ENCODE measurements around the gene ZCCHC12. TPM values are rescaled to one million over a fixed set of nuclear protein-coding genes. Genes with fewer than 3 reads are reported as not detected.

ZCCHC12 gene
- total RNA-seq, 2 experiments from 2014 or later, result not detected

- Mint-ChIP-seq H3K27me3 (peaks cover 6% of the 10 kb centered on the region), H3K9me3 (ENCODE audit: low read depth) (no peaks in the 10 kb centered on the region), H3K4me3 (no peak overlapping the region), H3K36me3 (no peaks in the 10 kb centered on the region), H3K4me1 (no peaks in the 10 kb centered on the region), H3K27ac (no peak overlapping the region)
- DNase-seq, result no peak
- CTCF ChIA-PET, result no interaction called here
- ATAC-seq, result no peak
Observed at GRCh38 chrX:118853596-118853995, 30.0 kb downstream of the ZCCHC12 start.

- DNase-seq (no peak), ATAC-seq (no peak)
- peaks cover 4% of the 10 kb centered on the region for H3K27me3 Mint-ChIP-seq
- no peaks in the 10 kb centered on the region for H3K9me3 Mint-ChIP-seq (ENCODE audit: low read depth)
- CTCF ChIA-PET, result no interaction called here
- H3K36me3 Mint-ChIP-seq, result no peaks in the 10 kb centered on the region
- H3K27ac Mint-ChIP-seq, result no peak overlapping the region
- H3K4me3 Mint-ChIP-seq, result no peak overlapping the region
- H3K4me1 Mint-ChIP-seq, result no peaks in the 10 kb centered on the region
Observed at GRCh38 chrX:118855681-118856310, 32.2 kb downstream of the ZCCHC12 start.

GRCh38 chrX:118857006-118857405, 33.4 kb downstream of the ZCCHC12 start:
- H3K27ac Mint-ChIP-seq, result no peak overlapping the region
- peaks cover 4% of the 10 kb centered on the region for H3K27me3 Mint-ChIP-seq
- H3K4me3 Mint-ChIP-seq, result no peak overlapping the region
- H3K36me3 Mint-ChIP-seq, result no peaks in the 10 kb centered on the region
- no peak for DNase-seq
- H3K9me3 Mint-ChIP-seq (ENCODE audit: low read depth), result no peaks in the 10 kb centered on the region
- no peaks in the 10 kb centered on the region for H3K4me1 Mint-ChIP-seq
- no peak for ATAC-seq
- CTCF ChIA-PET, result no interaction called here

- Mint-ChIP-seq H3K4me3 (no peak overlapping the region), H3K27me3 (no peaks in the 10 kb centered on the region), H3K27ac (no peak overlapping the region), H3K36me3 (no peaks in the 10 kb centered on the region), H3K9me3 (ENCODE audit: low read depth) (no peaks in the 10 kb centered on the region), H3K4me1 (peaks cover 2% of the 10 kb centered on the region)
- DNase-seq (no peak), ATAC-seq (no peak)
- CTCF ChIA-PET, result no interaction called here
Observed at GRCh38 chrX:118861338-118861737, 37.7 kb downstream of the ZCCHC12 start.

GRCh38 chrX:118862091-118862490, 38.5 kb downstream of the ZCCHC12 start:
- CTCF ChIA-PET, result no interaction called here
- H3K27me3 Mint-ChIP-seq, result no peaks in the 10 kb centered on the region

DNA sequence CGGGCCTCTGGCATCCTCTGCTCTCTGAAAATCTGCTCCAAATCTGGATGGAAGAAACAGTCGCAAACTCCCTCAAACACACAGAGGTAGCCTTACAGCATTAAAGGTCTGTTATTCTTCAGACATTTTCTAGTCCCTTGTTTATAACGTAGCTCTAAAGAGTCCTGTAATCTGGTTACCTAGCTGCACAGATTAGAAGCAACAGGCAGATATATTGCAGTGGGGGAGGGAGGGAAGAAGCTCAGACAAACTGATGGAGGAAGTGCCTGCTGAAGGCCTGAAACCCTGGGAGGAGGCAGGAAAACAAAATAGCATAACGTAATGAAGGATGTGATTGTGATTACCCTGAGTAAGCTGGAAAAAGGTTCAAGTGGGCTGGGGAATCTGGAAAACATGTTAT, 39.4 kb downstream of the ZCCHC12 start:
- Mint-ChIP-seq H3K36me3 (no peaks in the 10 kb centered on the region), H3K4me1 (peaks cover 2% of the 10 kb centered on the region), H3K27ac (no peak overlapping the region), H3K27me3 (no peaks in the 10 kb centered on the region), H3K4me3 (no peak overlapping the region), H3K9me3 (ENCODE audit: low read depth) (no peaks in the 10 kb centered on the region)
- CTCF ChIA-PET, result interaction anchor here (1.0 kb wide), 1 partner anchor 15 kb away, joined by 3 read pairs; no protein-coding TSS in a partner anchor
- DNase-seq, result no peak
- no peak for ATAC-seq

More at GRCh38 chrX:118862091-118862490, 38.5 kb downstream of the ZCCHC12 start:
- Mint-ChIP-seq H3K9me3 (ENCODE audit: low read depth) (no peaks in the 10 kb centered on the region), H3K4me3 (no peak overlapping the region), H3K27ac (no peak overlapping the region), H3K36me3 (no peaks in the 10 kb centered on the region), H3K4me1 (peaks cover 2% of the 10 kb centered on the region)
- DNase-seq (no peak), ATAC-seq (no peak)

DNA sequence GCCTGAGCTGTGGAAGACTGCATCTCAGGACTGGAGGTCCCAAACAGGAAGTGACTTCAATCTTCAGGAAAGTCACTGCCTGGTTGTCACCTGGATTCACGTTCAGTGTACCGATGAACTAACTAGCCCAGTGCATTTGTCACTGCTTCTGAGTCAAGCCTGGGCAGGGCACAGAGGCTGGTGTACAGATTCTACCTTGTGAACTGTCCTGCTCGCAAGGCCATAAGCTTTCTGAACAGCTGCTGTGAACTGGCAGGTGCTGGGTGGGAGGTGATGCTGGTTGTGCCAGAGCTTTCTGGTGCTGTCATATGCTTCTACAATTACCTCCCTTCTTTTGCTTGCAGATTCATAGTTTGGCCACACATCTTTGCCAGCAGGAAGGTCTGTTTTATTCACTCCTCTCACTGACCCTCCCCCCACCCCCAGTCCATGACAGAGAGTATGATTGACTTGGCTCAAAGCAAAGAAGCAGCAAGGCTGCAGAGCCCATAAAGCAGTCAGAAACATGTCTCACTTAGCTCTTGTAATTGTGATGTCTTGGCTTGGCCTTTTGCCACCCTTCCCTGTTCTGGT, 40.5 kb downstream of the ZCCHC12 start:
- Mint-ChIP-seq H3K9me3 (ENCODE audit: low read depth) (no peaks in the 10 kb centered on the region), H3K27me3 (no peaks in the 10 kb centered on the region), H3K4me3 (no peak overlapping the region), H3K4me1 (peaks cover 2% of the 10 kb centered on the region), H3K36me3 (no peaks in the 10 kb centered on the region), H3K27ac (no peak overlapping the region)
- no peak for ATAC-seq
- CTCF ChIA-PET, result no interaction called here
- DNase-seq, result no peak

- Mint-ChIP-seq H3K36me3 (no peaks in the 10 kb centered on the region), H3K27me3 (no peaks in the 10 kb centered on the region), H3K27ac (no peak overlapping the region), H3K4me3 (no peak overlapping the region), H3K4me1 (peaks cover 2% of the 10 kb centered on the region), H3K9me3 (ENCODE audit: low read depth) (no peaks in the 10 kb centered on the region)
- DNase-seq, result no peak
- ATAC-seq, result no peak
- CTCF ChIA-PET, result no interaction called here
Observed at GRCh38 chrX:118865231-118865630, 41.6 kb downstream of the ZCCHC12 start.

DNA sequence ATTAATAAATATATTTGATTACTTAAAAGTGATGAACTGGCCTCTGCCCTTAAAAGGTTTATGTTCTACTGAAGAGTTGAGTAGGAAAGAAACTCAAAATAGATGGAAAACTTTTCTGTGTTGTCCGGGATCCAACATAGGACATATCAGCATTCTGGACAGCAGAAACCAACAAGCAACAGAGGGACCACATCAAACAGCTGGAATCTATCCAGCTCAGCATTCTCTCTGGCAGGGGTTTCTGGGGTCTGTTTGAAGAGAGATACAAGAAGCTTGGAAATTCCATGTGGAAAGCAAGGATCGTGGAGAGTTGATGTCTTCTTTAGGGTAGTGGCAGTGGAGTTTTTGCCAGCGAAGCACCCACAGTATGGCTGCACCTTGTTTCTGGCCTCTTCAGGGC, 43.6 kb downstream of the ZCCHC12 start:
- CTCF ChIA-PET, result no interaction called here
- Mint-ChIP-seq H3K36me3 (no peaks in the 10 kb centered on the region), H3K27me3 (no peaks in the 10 kb centered on the region), H3K9me3 (ENCODE audit: low read depth) (no peaks in the 10 kb centered on the region), H3K4me1 (peaks cover 2% of the 10 kb centered on the region), H3K27ac (no peak overlapping the region), H3K4me3 (no peak overlapping the region)
- DNase-seq (no peak), ATAC-seq (no peak)

GRCh38 chrX:118872102-118872566, 48.5 kb downstream of the ZCCHC12 start:
- CTCF ChIA-PET, result interaction anchor here (1.4 kb wide), 1 partner anchor 33 kb away, joined by 3 read pairs; no protein-coding TSS in a partner anchor
- no peak for ATAC-seq

More at GRCh38 chrX:118872102-118872566, 48.5 kb downstream of the ZCCHC12 start:
- H3K9me3 Mint-ChIP-seq (ENCODE audit: low read depth), result no peaks in the 10 kb centered on the region
- H3K27me3 Mint-ChIP-seq, result no peaks in the 10 kb centered on the region
- no peak for DNase-seq
- no peaks in the 10 kb centered on the region for H3K36me3 Mint-ChIP-seq
- no peaks in the 10 kb centered on the region for H3K4me1 Mint-ChIP-seq
- H3K27ac Mint-ChIP-seq, result no peak overlapping the region
- H3K4me3 Mint-ChIP-seq, result no peak overlapping the region

Other genes starting within 250 kb of the ZCCHC12 start
- not detected for gene IL13RA1, start 96.2 kb upstream of the ZCCHC12 start, total RNA-seq
- gene LONRF3, start 150.8 kb downstream of the ZCCHC12 start, total RNA-seq, result under 1 TPM; 0.35 to 0.40 TPM
- gene CT47C1, start 249.2 kb downstream of the ZCCHC12 start, total RNA-seq, result not detected